Effector CD8-positive, alpha-beta T cell (primary cell): ENCODE measurements around the gene DNAJC15.

ENCODE experiments used
- DNase-seq: peaks from one replicate; lab custom pipeline; 2025; lab: John Stamatoyannopoulos, UW

The DNAJC15 gene

GRCh38 chr13:43126420-43126819, 103.0 kb downstream of the DNAJC15 start:
- DNase-seq, result no peak

DNA sequence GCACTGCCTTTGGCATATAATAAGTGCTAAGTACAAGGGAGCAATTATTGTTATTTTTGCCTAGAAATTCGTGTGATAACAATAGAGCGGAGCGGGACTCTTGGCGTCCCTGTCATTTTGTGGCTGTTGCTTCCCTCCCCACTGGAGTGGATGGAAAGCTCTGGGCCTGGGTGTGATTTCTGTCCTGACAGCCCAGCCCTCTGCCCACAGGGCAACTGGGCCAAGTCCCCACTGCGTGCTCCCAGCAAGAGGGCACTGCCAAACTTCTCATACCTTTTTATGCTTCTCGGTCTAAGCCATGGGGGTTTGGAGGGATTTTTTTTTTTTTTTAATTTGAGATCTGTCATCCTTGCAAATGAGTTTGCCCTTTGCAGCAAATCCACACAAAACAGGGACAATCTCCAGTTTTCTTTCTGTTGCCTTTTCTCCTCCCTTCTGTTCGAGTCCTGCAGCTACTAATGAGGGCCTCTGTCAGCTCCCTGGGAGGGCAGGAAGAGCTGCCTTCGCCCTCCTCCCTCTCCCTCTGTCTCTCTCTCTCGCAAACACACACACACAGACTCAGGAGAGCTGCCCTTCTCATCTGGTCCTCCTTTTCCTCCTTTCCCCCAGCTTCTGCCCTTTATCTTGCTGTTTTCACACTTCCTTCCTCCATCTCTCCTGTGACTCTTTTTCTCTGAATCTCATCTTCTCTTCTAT, 103.9 kb downstream of the DNAJC15 start:
- no peak for DNase-seq

- DNase-seq, result no peak
Measured at GRCh38 chr13:43127827-43128226, 104.4 kb downstream of the DNAJC15 start.

DNA sequence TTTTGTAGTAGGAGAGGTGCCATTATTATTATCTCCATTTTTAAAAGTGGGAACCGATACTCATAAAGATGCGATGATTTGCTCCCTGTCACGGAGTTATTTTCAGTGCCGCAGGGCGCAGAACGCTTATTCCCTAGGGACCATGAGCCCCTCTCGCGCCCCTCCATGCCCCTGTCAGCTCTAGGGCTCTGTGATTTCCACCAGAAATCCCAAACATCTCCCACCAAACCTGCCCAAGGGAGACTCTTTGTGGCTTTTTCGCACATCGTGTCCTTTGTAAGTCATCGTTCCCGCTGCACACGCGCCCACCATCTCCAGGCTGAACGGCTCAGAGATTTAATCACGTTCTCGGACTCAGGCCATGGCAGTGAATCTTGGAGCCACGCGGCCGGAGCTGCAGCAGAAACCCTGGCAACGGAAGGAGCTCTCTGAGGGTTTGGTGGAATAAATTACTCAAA, 105.1 kb downstream of the DNAJC15 start:
- no peak for DNase-seq

GRCh38 chr13:43129066-43129465, 105.7 kb downstream of the DNAJC15 start:
- no peak for DNase-seq

DNA sequence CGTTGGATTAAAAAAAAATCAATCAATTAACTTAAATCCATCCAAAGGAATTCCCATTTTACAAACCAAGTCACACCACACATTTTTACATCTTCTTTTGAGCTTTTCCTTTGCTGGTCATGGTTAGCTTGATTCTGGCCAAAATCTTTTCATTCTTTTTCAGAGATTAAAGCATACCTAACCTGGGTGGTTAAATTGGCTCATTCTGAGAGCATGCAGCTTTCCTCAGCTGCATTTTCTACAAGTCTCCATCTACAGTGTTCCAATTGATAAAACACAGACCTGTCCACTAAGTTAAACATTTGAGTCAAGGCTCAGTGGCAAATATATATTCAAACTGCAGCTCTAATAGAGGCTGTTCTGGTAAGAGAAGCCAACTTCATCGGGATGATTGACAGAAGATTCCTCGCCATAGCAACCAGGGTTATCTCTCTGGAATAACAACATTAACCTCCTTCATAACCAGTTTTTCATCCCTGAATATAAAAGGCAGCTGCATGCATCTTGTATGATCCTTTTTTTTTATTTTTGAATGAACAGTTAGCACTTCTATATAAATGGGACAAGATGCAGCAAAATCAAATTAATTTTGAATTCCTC, 106.2 kb downstream of the DNAJC15 start:
- no peak for DNase-seq

DNA sequence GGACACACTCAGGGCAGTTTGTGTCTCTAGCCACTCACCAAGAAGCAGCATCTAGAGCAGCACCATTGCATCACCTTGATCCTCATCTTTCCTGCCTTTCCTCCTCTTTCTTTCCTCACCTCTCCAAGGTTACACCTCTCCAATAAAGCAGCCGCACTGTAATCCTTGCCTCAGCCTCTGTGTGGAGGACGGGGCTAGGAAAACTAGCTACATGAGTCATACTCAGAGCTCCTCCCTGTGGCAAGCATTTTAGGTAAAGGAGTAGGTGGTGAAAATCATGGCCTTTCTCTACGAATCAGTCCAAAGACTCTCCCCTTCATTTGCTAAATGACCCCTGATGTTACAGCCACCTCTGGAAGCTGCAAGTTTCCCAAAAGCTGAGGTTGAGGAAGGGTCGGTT, 108.9 kb downstream of the DNAJC15 start:
- no peak for DNase-seq

DNA sequence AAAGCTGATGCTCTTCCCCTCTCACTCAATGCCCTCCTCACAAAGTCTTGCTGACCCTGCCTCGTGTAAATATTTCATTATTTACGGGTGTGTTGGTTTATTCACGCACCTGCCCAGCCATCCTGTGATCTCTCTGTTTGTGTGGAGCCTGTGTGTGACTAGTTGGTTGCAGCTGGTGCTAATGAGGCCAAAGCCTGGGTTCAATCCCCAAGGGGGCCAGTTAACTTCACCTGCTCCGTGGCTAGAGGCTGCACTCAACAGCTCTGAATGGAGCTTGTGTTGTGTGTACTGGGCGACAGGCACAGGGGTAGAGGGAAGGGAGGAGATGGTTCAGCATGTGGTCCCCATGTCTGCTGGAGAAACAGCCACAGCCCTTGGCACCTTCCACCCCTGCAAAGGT, 109.5 kb downstream of the DNAJC15 start:
- no peak for DNase-seq

DNA sequence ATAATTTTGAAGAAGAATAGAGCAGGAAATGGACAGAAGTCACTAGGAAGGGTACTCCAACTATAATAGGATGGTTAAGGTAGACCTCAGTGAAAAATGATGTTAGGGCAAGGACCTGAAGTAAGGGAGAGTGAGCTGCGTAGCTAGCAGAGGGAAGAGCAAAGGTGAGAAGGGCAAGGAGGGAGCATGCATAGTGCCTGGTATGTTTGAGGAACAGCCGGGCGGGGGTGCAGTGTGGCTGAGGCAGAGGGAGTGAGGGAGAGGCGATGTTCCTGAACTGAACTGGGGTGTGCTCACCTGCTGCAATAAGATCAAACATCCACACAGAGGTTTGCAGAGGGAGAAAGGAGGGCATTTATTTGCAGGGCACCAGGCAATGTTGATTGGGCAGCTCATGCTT, 110.4 kb downstream of the DNAJC15 start:
- DNase-seq, result no peak

DNA sequence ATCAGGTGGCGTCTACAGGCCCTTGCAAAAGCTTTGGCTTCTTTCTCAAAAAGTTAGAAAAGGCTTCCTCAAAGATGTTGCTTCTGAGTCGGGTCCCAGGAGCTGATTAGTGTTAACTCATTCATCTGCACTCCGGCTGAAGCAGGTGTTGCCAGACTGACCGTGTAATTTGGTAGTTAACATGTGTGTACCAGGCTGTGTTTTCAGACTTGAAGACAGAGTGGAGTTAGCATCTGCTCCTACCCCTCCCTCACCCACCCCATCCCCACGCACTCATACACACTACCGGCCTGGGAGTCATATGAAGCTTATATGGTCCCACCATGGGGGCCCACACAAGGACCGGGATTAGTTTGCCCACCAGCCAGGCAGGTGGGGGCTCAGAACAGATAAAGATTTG, 111.5 kb downstream of the DNAJC15 start:
- no peak for DNase-seq

- DNase-seq, result no peak
Measured at GRCh38 chr13:43135516-43135915, 112.1 kb downstream of the DNAJC15 start.

GRCh38 chr13:43136920-43137575, 113.7 kb downstream of the DNAJC15 start:
- no peak for DNase-seq

GRCh38 chr13:43139211-43139610, 115.8 kb downstream of the DNAJC15 start:
- no peak for DNase-seq

DNA sequence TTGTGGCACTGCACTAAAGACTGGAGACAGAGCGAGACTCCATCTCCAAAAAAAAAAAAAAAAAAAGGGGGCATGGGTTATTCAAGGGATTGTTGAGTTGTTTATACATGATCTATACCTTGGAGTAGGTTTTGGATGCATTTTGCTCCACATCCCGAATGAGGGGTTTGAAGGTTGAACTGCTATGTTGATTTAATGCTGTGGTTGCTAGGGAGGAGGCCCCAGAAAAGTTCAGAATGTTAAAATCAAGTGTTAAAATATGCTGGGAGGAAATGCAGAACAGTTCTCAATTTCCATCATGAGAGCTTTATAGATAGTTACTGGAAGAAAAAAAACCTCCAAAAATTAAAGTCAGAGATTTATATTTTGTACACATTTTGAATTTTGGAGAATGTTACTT, 116.5 kb downstream of the DNAJC15 start:
- DNase-seq, result no peak

DNA sequence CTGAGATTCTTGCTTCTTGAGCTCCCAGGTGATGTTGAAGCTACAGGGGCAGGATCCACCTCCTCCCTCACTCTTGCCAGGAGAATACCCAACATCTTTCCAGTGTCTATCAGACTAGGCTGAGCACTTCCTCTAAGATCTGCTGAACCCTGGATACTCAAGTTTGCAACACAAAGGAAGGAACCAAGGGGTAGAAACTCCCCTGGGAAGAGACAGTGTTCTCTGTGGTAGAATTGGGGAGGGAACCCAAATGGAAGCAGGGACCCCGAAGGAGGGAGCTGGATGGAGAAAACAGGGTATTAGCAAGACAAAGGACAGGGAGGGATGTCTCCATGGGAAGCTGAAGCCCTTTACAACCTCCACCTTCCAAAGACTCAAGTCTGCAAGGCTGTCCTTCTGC, 117.6 kb downstream of the DNAJC15 start:
- no peak for DNase-seq

GRCh38 chr13:43141685-43142084, 118.3 kb downstream of the DNAJC15 start:
- no peak for DNase-seq

DNA sequence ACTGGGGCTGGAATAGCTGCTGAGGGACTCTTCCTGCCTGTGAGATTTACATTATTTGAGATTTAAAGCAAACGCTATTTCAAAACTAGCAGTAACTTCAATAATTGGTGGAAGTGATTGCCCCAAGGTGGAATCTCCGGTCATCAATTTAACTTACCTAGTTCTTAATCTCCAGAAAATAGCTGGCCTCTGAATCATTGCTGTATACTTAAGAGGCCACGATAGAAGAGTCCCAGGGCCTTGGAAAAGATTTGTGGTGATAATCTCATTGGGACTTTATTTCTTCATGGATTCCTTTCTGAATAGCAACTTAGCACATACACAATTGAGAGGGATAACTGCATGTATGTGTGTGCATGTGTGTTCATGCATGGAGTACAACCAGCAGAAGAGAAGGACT, 120.2 kb downstream of the DNAJC15 start:
- DNase-seq, result no peak

- DNase-seq, result no peak
Measured at GRCh38 chr13:43145534-43146196, 122.3 kb downstream of the DNAJC15 start.

DNA sequence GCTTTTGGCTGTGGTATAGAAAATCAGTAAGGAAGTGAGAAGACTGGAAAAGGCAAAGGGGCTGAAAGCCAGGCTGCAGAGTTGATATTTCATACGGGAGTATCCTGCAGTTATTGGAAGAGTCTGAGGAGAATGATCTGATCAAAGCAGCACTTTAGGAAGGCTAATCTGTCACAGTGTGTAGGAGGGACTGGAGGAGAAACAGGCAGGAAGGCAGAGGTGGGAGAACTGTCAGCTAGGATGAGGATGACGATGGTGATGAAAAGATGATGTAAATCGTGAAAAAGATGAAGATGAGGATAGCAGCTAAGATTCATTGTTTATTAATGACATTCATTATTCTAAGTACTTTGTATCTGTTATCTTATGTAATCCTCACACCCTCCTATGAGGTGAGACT, 123.0 kb downstream of the DNAJC15 start:
- no peak for DNase-seq

DNA sequence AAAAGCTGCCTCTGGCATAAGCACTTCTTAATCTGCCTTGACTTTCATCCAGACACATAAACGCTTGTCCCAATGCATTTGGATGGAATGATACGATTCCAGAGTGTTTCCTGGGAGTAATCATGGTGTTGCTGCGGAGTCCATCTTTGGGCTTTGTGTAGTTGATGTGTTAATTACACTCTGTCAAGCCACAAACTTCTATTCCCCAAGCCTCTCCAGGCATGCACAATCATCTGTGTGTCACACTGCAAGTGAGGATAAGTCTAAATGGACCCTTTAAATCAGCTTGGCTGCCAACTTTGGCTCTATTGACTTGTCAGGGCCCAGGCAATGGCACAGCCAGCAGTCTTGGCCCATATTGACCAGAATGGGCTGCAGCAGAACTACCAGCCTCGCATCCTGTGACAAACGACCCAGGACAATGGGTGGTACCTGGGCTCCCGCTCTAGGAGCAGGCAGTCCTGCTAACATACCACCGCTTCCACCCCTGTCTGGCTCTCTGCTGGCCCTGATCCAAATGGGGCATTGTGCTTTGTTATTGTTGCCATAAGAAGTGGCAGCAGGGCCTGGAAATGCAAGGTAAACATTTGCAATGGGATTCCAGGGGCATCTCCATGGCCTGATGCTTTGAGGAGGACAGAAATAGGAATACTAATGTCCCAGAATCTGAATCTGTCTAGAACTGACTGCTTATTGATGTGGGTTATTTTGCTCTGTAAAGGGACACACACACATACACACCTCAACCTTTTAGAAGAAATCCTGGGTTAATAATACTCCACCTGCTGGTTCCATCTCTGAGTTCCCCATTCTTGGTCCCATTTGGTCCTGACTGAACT, 127.2 kb downstream of the DNAJC15 start:
- DNase-seq, result no peak

GRCh38 chr13:43153436-43154090, 130.2 kb downstream of the DNAJC15 start:
- DNase-seq, result no peak
